ENCODE data around the gene ACTR5.

ACTR5 gene

DNA sequence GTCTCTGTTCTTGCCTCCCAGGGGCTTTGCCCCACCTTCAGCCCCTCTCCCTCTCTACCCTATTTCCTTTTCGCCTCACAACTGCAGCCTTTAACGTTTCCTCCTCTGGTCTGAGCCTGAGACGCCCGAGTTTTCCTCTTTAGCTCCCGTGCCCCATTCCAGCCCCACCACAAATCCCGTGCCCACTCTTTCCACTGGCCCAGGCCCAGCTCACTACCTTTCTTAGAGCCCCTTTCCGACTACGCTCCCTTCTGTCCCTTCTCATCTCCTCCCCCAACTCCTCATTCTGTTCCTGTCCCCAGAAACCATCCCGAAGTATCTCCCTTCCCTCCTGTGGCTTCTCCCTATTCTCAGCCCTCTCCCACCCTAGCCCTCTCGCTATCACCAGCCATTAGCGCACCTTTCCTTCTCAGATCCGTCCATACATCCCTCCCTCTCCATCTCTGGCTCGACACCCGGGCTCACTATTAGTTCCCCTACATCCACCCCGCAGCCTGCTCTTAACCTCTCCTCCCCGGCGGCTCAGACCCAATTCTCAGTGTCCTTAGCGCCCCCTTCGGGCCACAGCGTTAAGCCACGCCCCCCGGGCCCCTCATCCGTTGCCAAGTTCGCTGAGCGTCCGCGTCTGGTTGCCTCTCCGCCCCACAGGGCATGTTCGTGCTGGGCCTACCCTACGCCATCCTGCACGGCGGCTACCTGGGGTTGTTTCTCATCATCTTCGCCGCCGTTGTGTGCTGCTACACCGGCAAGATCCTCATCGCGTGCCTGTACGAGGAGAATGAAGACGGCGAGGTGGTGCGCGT is 21.3 kb upstream of the ACTR5 start:
- no peak overlapping the region for H3K4me3 ChIP-seq (ENCODE audit: low read depth, low read length)
- in situ Hi-C loops (cut with HindIII; ENCODE audit: low pct_ligation_motif_present, low sequenced_read_pairs): loop anchor here (25.0 kb wide), 1 partner anchor 90 kb away; no protein-coding TSS in a partner anchor
- DNase-seq: no peak

DNA sequence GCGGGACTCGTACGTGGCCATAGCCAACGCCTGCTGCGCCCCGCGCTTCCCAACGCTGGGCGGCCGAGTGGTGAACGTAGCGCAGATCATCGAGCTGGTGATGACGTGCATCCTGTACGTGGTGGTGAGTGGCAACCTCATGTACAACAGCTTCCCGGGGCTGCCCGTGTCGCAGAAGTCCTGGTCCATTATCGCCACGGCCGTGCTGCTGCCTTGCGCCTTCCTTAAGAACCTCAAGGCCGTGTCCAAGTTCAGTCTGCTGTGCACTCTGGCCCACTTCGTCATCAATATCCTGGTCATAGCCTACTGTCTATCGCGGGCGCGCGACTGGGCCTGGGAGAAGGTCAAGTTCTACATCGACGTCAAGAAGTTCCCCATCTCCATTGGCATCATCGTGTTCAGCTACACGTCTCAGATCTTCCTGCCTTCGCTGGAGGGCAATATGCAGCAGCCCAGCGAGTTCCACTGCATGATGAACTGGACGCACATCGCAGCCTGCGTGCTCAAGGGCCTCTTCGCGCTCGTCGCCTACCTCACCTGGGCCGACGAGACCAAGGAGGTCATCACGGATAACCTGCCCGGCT is 20.6 kb upstream of the ACTR5 start:
- TF ChIP-seq, protein P1, sequence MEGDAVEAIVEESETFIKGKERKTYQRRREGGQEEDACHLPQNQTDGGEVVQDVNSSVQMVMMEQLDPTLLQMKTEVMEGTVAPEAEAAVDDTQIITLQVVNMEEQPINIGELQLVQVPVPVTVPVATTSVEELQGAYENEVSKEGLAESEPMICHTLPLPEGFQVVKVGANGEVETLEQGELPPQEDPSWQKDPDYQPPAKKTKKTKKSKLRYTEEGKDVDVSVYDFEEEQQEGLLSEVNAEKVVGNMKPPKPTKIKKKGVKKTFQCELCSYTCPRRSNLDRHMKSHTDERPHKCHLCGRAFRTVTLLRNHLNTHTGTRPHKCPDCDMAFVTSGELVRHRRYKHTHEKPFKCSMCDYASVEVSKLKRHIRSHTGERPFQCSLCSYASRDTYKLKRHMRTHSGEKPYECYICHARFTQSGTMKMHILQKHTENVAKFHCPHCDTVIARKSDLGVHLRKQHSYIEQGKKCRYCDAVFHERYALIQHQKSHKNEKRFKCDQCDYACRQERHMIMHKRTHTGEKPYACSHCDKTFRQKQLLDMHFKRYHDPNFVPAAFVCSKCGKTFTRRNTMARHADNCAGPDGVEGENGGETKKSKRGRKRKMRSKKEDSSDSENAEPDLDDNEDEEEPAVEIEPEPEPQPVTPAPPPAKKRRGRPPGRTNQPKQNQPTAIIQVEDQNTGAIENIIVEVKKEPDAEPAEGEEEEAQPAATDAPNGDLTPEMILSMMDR (IDR thresholded peaks at IDR 0.05; ENCODE audit: low read depth, low read length, missing control alignments): no peak
- H3K27ac ChIP-seq: no peak overlapping the region
- H3K27me3 ChIP-seq (replicated peaks): peaks cover 82% of the 10 kb centered on the region
- no peak overlapping the region for H3K4me3 ChIP-seq (ENCODE audit: low read depth, low read length)
- no peaks in the 10 kb centered on the region for H3K36me3 ChIP-seq (replicated peaks)
- in situ Hi-C loops (cut with HindIII; ENCODE audit: low pct_ligation_motif_present, low sequenced_read_pairs): loop anchor here (25.0 kb wide), 1 partner anchor 90 kb away; no protein-coding TSS in a partner anchor
- no peak for DNase-seq

More for the DNA sequence above, 21.3 kb upstream of the ACTR5 start:
- Histone ChIP-seq H3K27ac (no peak overlapping the region), H3K36me3 (replicated peaks) (no peaks in the 10 kb centered on the region), H3K27me3 (replicated peaks) (peaks cover 89% of the 10 kb centered on the region)
- TF ChIP-seq, protein P1 (IDR thresholded peaks at IDR 0.05; ENCODE audit: low read depth, low read length, missing control alignments): peak; percentile 54

DNA sequence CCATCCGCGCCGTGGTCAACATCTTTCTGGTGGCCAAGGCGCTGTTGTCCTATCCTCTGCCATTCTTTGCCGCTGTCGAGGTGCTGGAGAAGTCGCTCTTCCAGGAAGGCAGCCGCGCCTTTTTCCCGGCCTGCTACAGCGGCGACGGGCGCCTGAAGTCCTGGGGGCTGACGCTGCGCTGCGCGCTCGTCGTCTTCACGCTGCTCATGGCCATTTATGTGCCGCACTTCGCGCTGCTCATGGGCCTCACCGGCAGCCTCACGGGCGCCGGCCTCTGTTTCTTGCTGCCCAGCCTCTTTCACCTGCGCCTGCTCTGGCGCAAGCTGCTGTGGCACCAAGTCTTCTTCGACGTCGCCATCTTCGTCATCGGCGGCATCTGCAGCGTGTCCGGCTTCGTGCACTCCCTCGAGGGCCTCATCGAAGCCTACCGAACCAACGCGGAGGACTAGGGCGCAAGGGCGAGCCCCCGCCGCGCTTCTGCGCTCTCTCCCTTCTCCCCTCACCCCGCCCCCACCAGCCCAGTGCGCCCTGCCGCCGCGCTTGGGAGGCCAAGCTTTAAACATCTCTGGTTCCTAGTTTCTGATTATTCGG is 20.0 kb upstream of the ACTR5 start:
- H3K27ac ChIP-seq: no peak overlapping the region
- no peak overlapping the region for H3K4me3 ChIP-seq (ENCODE audit: low read depth, low read length)
- DNase-seq: no peak
- TF ChIP-seq, protein P1 (IDR thresholded peaks at IDR 0.05; ENCODE audit: low read depth, low read length, missing control alignments): no peak
- H3K27me3 ChIP-seq (replicated peaks): peaks cover 76% of the 10 kb centered on the region
- in situ Hi-C loops (cut with HindIII; ENCODE audit: low pct_ligation_motif_present, low sequenced_read_pairs): loop anchor here (25.0 kb wide), 1 partner anchor 91 kb away; no protein-coding TSS in a partner anchor
- no peaks in the 10 kb centered on the region for H3K36me3 ChIP-seq (replicated peaks)

DNA sequence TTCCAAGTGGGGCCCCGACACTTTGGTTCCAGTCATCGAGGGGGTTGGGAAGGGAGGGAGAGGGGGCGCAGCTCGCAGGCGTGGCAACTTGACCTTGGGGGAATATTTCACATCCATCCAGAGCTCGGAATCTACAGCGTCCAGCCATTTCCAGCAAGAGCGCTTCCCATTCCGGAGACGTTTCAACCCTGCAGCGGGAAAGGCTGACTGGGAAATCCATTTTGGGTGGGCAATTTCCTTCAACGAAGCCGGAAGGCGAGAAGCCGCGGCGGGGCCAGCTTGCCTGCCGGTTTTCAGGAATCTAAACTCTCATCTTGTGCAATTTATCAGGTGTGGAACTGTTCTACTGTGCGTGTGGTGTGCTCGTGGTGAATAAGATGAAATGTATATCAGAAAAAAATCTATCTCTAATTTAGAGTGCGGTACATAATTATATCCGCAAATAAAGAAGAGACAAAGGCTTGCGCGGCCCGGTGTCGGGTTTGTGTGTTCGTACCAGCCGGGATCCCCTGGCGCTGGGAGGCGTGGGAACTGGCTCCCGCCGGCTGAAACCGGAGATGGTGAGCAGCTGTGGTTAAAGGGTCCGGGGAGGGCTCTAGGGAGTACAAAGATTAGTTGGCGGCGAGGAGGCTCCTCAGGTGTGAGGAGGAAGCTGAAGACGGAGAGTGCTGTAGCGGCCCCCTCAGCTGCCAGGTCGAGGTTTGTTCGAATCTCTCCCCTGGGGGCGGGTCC is 19.2 kb upstream of the ACTR5 start:
- TF ChIP-seq, protein P1 (IDR thresholded peaks at IDR 0.05; ENCODE audit: low read depth, low read length, missing control alignments): no peak
- in situ Hi-C loops (cut with HindIII; ENCODE audit: low pct_ligation_motif_present, low sequenced_read_pairs): loop anchor here (25.0 kb wide), 1 partner anchor 92 kb away; no protein-coding TSS in a partner anchor

DNA sequence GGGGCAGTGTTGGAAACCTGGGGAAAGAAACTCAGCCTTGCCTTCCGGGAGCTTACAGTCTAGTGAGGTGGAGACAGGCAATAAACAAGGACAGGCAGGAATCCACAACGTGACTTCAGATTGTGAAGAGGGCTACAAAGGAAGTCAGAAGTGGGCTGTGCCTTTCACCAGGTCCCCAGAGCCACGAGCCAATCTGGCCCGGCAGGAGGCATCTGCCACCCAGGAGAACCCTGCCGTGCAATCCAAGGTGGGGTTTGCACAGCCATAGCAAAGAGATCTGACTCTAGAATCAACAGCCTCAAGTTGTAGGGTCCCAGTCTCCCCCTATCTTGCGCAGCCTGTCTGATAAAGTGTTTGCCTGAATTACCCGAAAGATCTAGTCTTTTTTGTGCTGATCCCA is 18.5 kb upstream of the ACTR5 start:
- in situ Hi-C loops (cut with HindIII; ENCODE audit: low pct_ligation_motif_present, low sequenced_read_pairs): loop anchor here (25.0 kb wide), 1 partner anchor 92 kb away; no protein-coding TSS in a partner anchor
- H3K27ac ChIP-seq: no peak overlapping the region
- TF ChIP-seq, protein P1 (IDR thresholded peaks at IDR 0.05; ENCODE audit: low read depth, low read length, missing control alignments): no peak

More for the DNA sequence above, 19.2 kb upstream of the ACTR5 start:
- H3K27me3 ChIP-seq (replicated peaks): peaks cover 68% of the 10 kb centered on the region
- H3K36me3 ChIP-seq (replicated peaks): no peaks in the 10 kb centered on the region
- no peak overlapping the region for H3K4me3 ChIP-seq (ENCODE audit: low read depth, low read length)
- no peak for DNase-seq
- H3K27ac ChIP-seq: no peak overlapping the region

More for the DNA sequence above, 18.5 kb upstream of the ACTR5 start:
- H3K27me3 ChIP-seq (replicated peaks): peaks cover 61% of the 10 kb centered on the region
- H3K36me3 ChIP-seq (replicated peaks): no peaks in the 10 kb centered on the region
- no peak for DNase-seq
- no peak overlapping the region for H3K4me3 ChIP-seq (ENCODE audit: low read depth, low read length)

Data from brain microvascular endothelial cell (primary cell).